Naive B cell (primary cell): ENCODE measurements around the gene AMELY. TPM values are rescaled to one million over a fixed set of nuclear protein-coding genes. Genes with fewer than 3 reads are reported as not detected.
"Not testable (repeated sequence)": the region's sequence is repeated elsewhere in the genome, so short reads cannot be mapped to it uniquely, and the experiment has no call there.

ENCODE experiments used
- ATAC-seq, 2 donors: fragments of 150-1000 bp; cut with Tn5 transposase; 2 replicates each; pipeline ENCODE4 v1.10.0; 2021; ENCODE audit warnings: low read depth in 2 of 2, mild to moderate bottlenecking in 2 of 2, moderate library complexity in 2 of 2
- DNase-seq: peaks from one replicate; pipeline ENCODE4 v3.0.0; 2022
- H3K27ac Mint-ChIP-seq, 6 donors: one replicate each; pipeline ENCODE4 v1.8.0; 2020 to 2022; ENCODE audit warnings: mild to moderate bottlenecking in 6 of 6, mixed read lengths in 6 of 6, moderate library complexity in 5 of 6, inconsistent platforms in 2 of 6
- H3K27me3 Mint-ChIP-seq, 3 donors: one replicate each; pipeline ENCODE4 v1.8.0; 2021 to 2022; ENCODE audit warnings: mixed read lengths in 3 of 3, mild to moderate bottlenecking in 1 of 3
- H3K36me3 Mint-ChIP-seq, 2 donors: one replicate each; pipeline ENCODE4 v1.8.0; 2020 to 2022; ENCODE audit warnings: mixed read lengths in 2 of 2, inconsistent platforms in 1 of 2, mild to moderate bottlenecking in 1 of 2
- H3K4me1 Mint-ChIP-seq, 3 donors: one replicate each; pipeline ENCODE4 v1.8.0; 2020 to 2022; ENCODE audit warnings: mixed read lengths in 3 of 3, inconsistent platforms in 1 of 3, mild to moderate bottlenecking in 1 of 3, moderate library complexity in 1 of 3
- H3K4me3 Mint-ChIP-seq, 8 donors: one replicate each; pipeline ENCODE4 v1.8.0; 2020 to 2022; ENCODE audit warnings: mild to moderate bottlenecking in 8 of 8, mixed read lengths in 8 of 8, moderate library complexity in 8 of 8, inconsistent platforms in 2 of 8
- H3K9me3 Mint-ChIP-seq, 7 donors: one replicate each; pipeline ENCODE4 v1.8.0; 2020 to 2022; ENCODE audit warnings: mixed read lengths in 7 of 7, mild to moderate bottlenecking in 5 of 7, inconsistent platforms in 2 of 7, moderate library complexity in 1 of 7
- polyA plus RNA-seq, 6 donors: library from polyadenylated mRNA; unstranded; fragments of 300-500 nt; fragmentation: Illumina TruSeq; gene quantifications; one replicate each; pipeline ENCODE4 v1.2.3, GENCODE V29; 2021; ENCODE audit warnings: low read depth in 6 of 6

AMELY gene
- polyA plus RNA-seq, 6 donors from 2014 or later: not detected

GRCh38 chrY:6907591-6907990 lies 4.0 kb downstream of the AMELY start:
- Mint-ChIP-seq H3K4me1 (no peaks in the 10 kb centered on the region), H3K36me3 (no peaks in the 10 kb centered on the region), H3K27me3 (peaks cover 0 to 25% (median 5%) of the 10 kb centered on the region in 3 donors), H3K27ac (no peak overlapping the region), H3K4me3 (no peak overlapping the region), H3K9me3 (no peaks in the 10 kb centered on the region)
- no peak for ATAC-seq
- no peak for DNase-seq

GRCh38 chrY:6902116-6902515 lies 9.4 kb downstream of the AMELY start:
- not testable (repeated sequence) for ATAC-seq, H3K36me3 Mint-ChIP-seq, H3K27ac Mint-ChIP-seq, H3K4me3 Mint-ChIP-seq, H3K27me3 Mint-ChIP-seq, DNase-seq, H3K4me1 Mint-ChIP-seq, H3K9me3 Mint-ChIP-seq

- no peak for ATAC-seq
- H3K36me3 Mint-ChIP-seq: no peaks in the 10 kb centered on the region
- no peak for DNase-seq
Observed at GRCh38 chrY:6895236-6895635, 16.3 kb downstream of the AMELY start.

GRCh38 chrY:6894496-6894895 lies 17.1 kb downstream of the AMELY start:
- Mint-ChIP-seq H3K9me3 (peaks cover 0 to 1% (median 0%) of the 10 kb centered on the region in 7 donors), H3K4me1 (no peaks in the 10 kb centered on the region), H3K4me3 (no peak overlapping the region), H3K27me3 (no peaks in the 10 kb centered on the region), H3K36me3 (no peaks in the 10 kb centered on the region), H3K27ac (no peak overlapping the region)
- ATAC-seq (no peak), DNase-seq (no peak)

More at GRCh38 chrY:6895236-6895635, 16.3 kb downstream of the AMELY start:
- H3K9me3 Mint-ChIP-seq: peaks cover 0 to 1% (median 0%) of the 10 kb centered on the region in 7 donors
- H3K27ac Mint-ChIP-seq: no peak overlapping the region
- H3K4me1 Mint-ChIP-seq: no peaks in the 10 kb centered on the region
- H3K27me3 Mint-ChIP-seq: no peaks in the 10 kb centered on the region
- H3K4me3 Mint-ChIP-seq: no peak overlapping the region

- Mint-ChIP-seq H3K27me3 (no peaks in the 10 kb centered on the region), H3K4me1 (no peaks in the 10 kb centered on the region), H3K36me3 (no peaks in the 10 kb centered on the region), H3K4me3 (no peak overlapping the region), H3K9me3 (peaks cover 0 to 2% (median 0%) of the 10 kb centered on the region in 7 donors), H3K27ac (no peak overlapping the region)
- no peak for ATAC-seq
- DNase-seq: no peak
Observed at GRCh38 chrY:6849384-6849783, 62.2 kb downstream of the AMELY start.

- H3K27ac Mint-ChIP-seq, H3K4me1 Mint-ChIP-seq, H3K9me3 Mint-ChIP-seq, DNase-seq, H3K4me3 Mint-ChIP-seq, H3K36me3 Mint-ChIP-seq, H3K27me3 Mint-ChIP-seq, ATAC-seq: not testable (repeated sequence)
Observed at GRCh38 chrY:6842650-6843049, 68.9 kb downstream of the AMELY start.

Other genes starting within 250 kb of the AMELY start
- gene TBL1Y, start 1.1 kb downstream of the AMELY start, polyA plus RNA-seq: not detected